Ishikawa (cell line): ENCODE data around the gene FLAD1.

Source experiments
- CEBPB ChIP-seq: IDR thresholded peaks from 2 replicates; pipeline ENCODE4 v1.6.1; 2012
- CREB1 ChIP-seq: IDR thresholded peaks from 2 replicates; pipeline ENCODE4 v1.6.1; 2012; ENCODE audit warnings: low read depth
- EGR1 ChIP-seq: IDR thresholded peaks from 2 replicates; pipeline ENCODE4 v1.6.1; 2012
- EP300 ChIP-seq: IDR thresholded peaks from 2 replicates; pipeline ENCODE4 v1.6.1; 2012; ENCODE audit warnings: borderline replicate concordance
- FOXM1 ChIP-seq: IDR thresholded peaks from 2 replicates; pipeline ENCODE4 v1.6.1; 2012; ENCODE audit warnings: low read depth, borderline replicate concordance
- MAX ChIP-seq: IDR thresholded peaks from 2 replicates; pipeline ENCODE4 v1.6.1; 2012
- NFIC ChIP-seq: IDR thresholded peaks from 2 replicates; pipeline ENCODE4 v1.6.1; 2012
- RAD21 ChIP-seq: IDR thresholded peaks from 2 replicates; pipeline ENCODE4 v1.6.1; 2012; ENCODE audit warnings: low read depth
- REST ChIP-seq: IDR thresholded peaks from 2 replicates; pipeline ENCODE4 v1.6.1; 2012; ENCODE audit warnings: low read depth, mild to moderate bottlenecking
- TAF1 ChIP-seq: IDR thresholded peaks from 2 replicates; pipeline ENCODE4 v1.6.1; 2012; ENCODE audit warnings: low read depth, mild to moderate bottlenecking
- TCF12 ChIP-seq: IDR thresholded peaks from 2 replicates; pipeline ENCODE4 v1.6.1; 2012; ENCODE audit warnings: low read depth
- TEAD4 ChIP-seq: IDR thresholded peaks from 2 replicates; pipeline ENCODE4 v1.6.1; 2012
- USF1 ChIP-seq: IDR thresholded peaks from 2 replicates; pipeline ENCODE4 v1.6.1; 2012
- YY1 ChIP-seq: IDR thresholded peaks from 2 replicates; pipeline ENCODE4 v1.6.1; 2012; ENCODE audit warnings: low read depth
- ZBTB7A ChIP-seq: IDR thresholded peaks from 2 replicates; pipeline ENCODE4 v1.6.1; 2012; ENCODE audit warnings: low read depth

Gene FLAD1

DNA sequence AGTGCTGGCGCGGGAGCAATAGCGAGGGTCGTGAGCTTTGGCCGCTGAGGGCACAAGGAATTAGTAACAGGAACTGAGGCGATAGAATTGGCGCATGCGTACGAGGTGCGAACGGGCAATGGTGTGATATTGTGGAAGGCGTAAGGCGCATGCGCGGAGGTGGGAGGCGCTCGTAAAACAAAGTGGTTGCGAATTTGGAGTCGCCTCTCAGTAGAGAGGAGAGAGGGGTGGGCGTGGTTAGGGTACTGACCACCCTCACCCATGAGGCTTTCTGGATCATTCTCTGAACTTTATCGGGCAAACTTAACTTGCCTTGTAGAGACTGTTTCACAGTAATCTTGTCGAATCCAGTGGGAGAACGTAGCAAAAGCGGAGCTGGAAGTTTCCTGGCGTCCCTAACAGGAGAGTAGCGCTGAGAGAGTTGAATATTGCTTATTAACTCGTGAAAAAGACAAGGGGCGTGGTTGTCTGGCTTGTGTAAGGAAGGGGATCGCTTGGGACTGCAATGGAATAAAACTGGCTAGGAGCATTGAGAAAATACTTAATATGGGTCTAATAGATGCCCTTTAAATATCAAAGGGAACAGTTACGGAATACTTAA, 8.2 kb upstream of the FLAD1 start:
- 0 out of 2 replicates have a peak, but pooled peaks have one; percentile 13 for TF ChIP-seq TAF1
- no peak for TF ChIP-seq USF1
- TF ChIP-seq EGR1 = no peak
- no peak; the same call in 1 of the 2 replicates for TF ChIP-seq MAX
- no peak for TF ChIP-seq YY1
- no peak for TF ChIP-seq NFIC
- TF ChIP-seq CEBPB = no peak
- no peak for TF ChIP-seq RAD21

GRCh38 chr1:154975409-154976059, 7.6 kb upstream of the FLAD1 start:
- TF ChIP-seq TEAD4 = 0 out of 2 replicates have a peak, but pooled peaks have one; percentile 7
- no peak; the same call in 1 of the 2 replicates for TF ChIP-seq YY1
- TF ChIP-seq MAX = 0 out of 2 replicates have a peak, but pooled peaks have one; percentile 16

DNA sequence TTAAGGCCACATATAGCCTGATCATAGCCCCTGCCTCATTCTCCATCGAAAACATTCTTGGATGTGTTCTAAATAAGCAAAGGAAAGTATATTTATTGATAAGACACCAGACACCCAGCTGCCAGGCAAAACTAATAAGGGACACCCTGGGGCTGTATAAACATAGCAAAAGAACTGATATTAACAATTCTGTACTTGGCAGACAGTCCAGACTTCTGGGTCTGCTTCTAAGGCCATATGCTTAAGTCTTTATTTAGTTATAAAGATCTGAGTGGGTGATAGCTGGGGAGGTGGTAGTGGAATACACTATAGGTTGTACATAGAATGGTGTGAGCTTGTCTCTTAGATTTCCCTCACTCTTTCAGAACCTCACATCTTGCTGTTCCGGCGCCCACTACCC, 4.8 kb upstream of the FLAD1 start:
- TF ChIP-seq TAF1 (no peak), MAX (no peak), EGR1 (no peak), REST (no peak), NFIC (no peak), FOXM1 (no peak), TEAD4 (no peak), CEBPB (no peak)

GRCh38 chr1:154982341-154982740, 803 bp upstream of the FLAD1 start:
- TF ChIP-seq REST = no peak
- TF ChIP-seq YY1 = no peak
- no peak for TF ChIP-seq USF1
- no peak for TF ChIP-seq CEBPB
- no peak for TF ChIP-seq TCF12
- TF ChIP-seq TEAD4 = no peak
- no peak for TF ChIP-seq ZBTB7A
- no peak for TF ChIP-seq TAF1
- TF ChIP-seq FOXM1 = no peak
- no peak for TF ChIP-seq NFIC
- no peak for TF ChIP-seq MAX
- no peak for TF ChIP-seq EGR1
- TF ChIP-seq CREB1 = no peak
- TF ChIP-seq RAD21 = no peak
- TF ChIP-seq EP300 = no peak

GRCh38 chr1:154983776-154984466, 777 bp downstream of the FLAD1 start:
- TF ChIP-seq ZBTB7A = no peak

DNA sequence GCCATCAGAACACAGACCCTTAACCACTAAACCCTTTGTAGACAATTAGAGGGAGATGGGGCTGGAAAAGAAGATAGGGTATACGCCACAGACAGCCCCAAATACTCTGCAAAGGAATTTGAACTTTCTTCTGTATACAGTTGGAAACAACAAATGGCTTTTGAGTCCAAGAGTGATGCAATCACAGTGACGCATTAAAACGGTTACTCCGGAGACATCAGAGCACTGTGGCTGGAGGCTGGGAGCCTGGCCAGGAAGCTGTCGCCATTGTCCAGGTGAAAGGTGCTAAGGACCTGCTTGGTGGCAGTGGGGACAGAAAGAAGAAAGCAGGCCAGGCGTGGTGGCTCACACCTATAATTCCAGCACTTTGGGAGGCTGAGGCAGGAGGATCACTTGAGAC, 4.2 kb downstream of the FLAD1 start:
- TF ChIP-seq TEAD4 (no peak), TAF1 (no peak), YY1 (no peak), MAX (no peak), TCF12 (no peak)
